C4-2B (cell line): ENCODE data around the gene TOLLIP.

Source experiments
- H3K27ac ChIP-seq: fragments of 450-650 bp; 2 replicates; pipeline ENCODE4 v1.5.1; 2017
- ZFX ChIP-seq: fragments of 450-650 bp; IDR thresholded peaks from 2 replicates; pipeline ENCODE4 v1.6.1; 2017
- TF ChIP-seq, protein P1 (sequence below): fragments of 450-650 bp; conservative IDR thresholded peaks from 2 replicates; pipeline ENCODE4 v1.5.1; 2017; ENCODE audit warnings: mild to moderate bottlenecking

The TOLLIP gene

DNA sequence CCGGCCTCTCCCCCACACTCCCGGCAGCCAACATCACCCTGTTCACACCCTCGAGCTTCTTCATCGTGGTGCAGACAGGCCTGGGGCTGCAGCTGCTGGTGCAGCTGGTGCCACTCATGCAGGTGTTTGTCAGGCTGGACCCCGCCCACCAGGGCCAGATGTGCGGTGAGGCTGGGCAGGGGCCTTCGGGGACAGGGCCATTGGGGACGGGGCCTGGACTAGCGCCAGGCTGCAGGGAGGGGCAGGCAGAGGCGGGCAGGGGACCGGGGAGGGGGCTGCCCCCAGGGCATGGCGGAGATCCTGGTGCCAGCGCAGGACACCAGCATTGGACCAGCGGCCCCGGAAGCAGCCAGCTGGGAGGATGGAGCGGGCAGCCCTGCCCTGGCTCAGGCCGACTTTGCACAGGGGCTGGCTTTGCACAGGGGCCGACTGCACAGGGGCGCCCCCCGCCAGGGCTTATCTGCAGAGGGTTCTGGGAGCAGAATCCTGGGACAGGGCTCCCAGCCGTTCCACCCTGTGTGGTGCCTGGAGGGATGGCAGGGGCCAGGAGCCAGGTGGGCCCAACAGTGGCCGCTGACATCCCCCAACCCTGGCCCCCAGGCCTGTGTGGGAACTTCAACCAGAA is 77.9 kb downstream of the TOLLIP start:
- no peak for TF ChIP-seq ZFX
- TF ChIP-seq, protein P1, sequence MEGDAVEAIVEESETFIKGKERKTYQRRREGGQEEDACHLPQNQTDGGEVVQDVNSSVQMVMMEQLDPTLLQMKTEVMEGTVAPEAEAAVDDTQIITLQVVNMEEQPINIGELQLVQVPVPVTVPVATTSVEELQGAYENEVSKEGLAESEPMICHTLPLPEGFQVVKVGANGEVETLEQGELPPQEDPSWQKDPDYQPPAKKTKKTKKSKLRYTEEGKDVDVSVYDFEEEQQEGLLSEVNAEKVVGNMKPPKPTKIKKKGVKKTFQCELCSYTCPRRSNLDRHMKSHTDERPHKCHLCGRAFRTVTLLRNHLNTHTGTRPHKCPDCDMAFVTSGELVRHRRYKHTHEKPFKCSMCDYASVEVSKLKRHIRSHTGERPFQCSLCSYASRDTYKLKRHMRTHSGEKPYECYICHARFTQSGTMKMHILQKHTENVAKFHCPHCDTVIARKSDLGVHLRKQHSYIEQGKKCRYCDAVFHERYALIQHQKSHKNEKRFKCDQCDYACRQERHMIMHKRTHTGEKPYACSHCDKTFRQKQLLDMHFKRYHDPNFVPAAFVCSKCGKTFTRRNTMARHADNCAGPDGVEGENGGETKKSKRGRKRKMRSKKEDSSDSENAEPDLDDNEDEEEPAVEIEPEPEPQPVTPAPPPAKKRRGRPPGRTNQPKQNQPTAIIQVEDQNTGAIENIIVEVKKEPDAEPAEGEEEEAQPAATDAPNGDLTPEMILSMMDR, result no peak
- H3K27ac ChIP-seq, result no peak overlapping the region

DNA sequence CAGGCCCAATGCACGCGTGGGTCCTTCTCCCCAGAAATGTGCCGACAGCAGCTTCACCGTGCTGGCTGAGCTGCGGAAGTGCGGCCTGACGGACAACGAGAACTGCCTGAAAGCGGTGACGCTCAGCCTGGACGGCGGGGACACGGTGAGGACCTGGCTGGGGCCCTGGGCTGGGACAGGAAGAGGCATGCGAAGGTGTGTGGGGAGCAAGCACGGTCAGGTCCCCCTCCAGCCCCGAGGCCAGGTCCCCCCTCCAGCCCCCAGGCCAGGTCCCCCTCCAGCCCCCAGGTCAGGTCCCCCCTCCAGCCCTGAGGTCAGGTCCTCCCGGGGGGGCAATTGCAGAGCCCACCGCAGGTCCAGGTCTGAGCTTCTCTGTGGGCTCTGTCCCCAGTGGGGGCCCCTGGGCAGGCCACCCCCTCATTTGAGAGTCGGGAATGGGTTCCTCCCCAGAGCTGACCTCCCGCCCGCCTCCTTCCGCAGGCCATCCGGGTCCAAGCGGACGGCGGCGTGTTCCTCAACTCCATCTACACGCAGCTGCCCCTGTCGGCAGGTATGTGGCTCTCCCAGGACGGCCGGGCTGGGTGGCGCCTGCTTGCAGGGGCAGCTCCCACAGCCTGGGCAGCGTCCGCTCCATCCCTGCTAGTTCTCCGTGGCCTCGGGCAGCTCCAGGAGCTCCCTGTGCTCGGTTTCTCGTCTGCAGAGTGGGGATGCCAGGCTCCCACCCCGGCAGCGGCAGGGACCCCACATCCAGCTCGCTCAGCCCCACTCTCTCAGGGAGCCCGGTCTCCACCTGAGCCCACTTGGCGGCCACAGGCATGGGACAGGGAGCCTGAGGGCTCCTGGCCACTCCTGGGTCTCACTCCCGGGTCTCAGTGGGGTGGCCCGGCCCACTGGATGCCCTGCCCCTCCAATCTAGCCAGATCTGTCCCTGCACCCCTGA is 78.7 kb downstream of the TOLLIP start:
- TF ChIP-seq, protein P1, result peak; percentile 24
- no peak for TF ChIP-seq ZFX
- H3K27ac ChIP-seq, result no peak overlapping the region

DNA sequence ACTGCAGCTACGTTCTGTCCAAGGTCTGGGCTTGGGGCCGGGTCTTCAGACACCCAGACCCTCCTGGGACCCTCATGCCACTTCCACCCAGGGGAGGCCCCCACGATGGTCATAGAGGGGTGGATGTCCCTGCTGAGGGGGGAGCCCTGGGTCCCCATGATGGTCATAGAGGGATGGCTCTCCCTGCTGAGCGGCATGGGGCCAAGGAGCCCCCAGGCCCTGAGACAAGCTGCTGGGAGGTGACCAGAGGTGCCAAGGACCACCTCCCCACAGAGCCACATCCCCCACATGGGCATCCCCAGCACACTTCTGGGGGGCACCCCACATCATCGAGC is 79.3 kb downstream of the TOLLIP start:
- TF ChIP-seq, protein P1, result no peak
- TF ChIP-seq ZFX, result no peak
- H3K27ac ChIP-seq, result no peak overlapping the region

DNA sequence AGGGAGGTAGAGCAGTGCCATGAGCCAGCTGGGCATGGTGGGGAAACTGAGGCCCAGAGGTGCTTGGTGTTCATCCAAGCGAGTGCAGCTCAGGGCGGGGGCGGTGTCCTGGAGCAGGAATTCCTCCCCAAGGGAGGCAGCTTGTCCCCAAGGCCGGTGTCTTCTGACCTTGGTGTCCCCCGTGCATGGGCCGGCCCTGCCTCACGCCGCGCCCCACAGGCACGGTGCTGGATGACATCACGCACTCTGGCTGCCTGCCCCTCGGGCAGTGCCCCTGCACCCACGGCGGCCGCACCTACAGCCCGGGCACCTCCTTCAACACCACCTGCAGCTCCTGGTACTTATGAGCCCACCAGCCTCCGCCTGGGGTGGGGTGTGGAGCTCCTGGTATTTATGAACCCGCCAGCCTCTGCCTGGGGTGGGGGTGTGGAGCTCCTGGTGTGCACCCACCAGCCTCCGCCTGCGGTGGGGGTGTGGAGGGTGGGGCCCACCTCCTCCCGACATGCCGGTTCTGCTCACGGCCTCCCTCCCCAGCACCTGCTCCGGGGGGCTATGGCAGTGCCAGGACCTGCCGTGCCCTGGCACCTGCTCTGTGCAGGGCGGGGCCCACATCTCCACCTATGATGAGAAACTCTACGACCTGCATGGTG is 79.8 kb downstream of the TOLLIP start:
- no peak overlapping the region for H3K27ac ChIP-seq
- TF ChIP-seq, protein P1, result no peak
- no peak for TF ChIP-seq ZFX

DNA sequence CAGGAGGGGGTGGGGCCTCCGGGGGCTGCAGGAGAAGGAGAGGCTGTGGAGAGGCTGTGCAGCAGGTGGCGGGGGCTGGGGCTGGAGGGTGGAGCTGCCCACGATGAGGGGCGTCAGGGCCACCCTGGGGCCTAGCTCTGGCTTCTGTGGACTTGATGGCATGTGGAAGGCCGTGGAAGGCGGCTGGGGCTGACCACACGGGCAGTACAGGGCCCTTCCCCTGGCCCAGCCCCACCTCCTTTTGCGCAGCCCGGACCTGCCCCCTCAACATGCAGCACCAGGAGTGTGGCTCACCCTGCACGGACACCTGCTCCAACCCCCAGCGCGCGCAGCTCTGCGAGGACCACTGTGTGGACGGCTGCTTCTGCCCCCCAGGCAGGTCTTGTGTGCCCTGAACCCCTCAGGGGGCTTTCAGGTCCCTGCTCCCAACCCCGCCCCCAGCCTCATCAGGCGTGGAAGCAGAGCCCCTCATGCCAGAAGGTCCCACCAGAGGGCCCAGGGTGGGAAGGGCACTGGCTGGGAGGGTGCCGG is 80.4 kb downstream of the TOLLIP start:
- TF ChIP-seq, protein P1, result no peak
- TF ChIP-seq ZFX, result no peak
- H3K27ac ChIP-seq, result no peak overlapping the region

DNA sequence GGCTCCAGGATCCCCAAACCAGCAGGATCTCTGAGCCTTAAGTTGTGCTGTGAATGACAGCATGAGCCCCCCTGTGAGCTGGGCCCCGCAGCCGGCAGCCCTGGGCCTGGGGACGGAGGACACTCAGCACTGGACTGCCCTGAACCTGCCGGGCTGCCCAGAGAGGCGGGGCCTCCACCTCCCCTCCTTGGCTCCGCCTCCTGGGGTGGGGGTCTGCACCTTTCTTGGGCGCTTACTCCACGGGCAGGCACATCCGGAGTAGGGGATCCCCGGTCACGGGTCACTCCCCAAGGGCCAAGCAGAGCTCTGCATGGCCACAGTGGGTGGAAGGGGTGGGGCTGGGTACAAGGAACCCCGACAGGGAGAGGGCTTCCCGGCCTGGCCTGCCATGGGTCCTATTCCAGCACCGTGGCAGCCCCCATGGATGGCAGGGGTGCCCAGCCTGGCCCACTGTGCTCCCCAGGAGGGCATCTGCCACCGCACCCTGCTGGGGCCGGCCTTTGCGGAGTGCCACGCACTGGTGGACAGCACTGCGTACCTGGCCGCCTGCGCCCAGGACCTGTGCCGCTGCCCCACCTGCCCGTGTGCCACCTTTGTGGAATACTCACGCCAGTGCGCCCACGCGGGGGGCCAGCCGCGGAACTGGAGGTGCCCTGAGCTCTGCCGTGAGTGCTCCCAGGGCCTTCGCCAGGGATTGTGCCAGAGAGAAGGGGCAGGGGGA is 81.2 kb downstream of the TOLLIP start:
- no peak for TF ChIP-seq ZFX
- TF ChIP-seq, protein P1, result no peak
- H3K27ac ChIP-seq, result no peak overlapping the region
